Endothelial cell (in vitro differentiated cells): ENCODE results near the gene ETS1. TPM values are rescaled to one million over a fixed set of nuclear protein-coding genes. Genes with fewer than 3 reads are reported as not detected.

Experiments used
- DNase-seq: peaks from one replicate; pipeline ENCODE4 v3.0.0; 2021; ENCODE audit warnings: low spot score
- H3K27ac Mint-ChIP-seq: one replicate; pipeline ENCODE4 v1.8.0; 2021; ENCODE audit warnings: mixed read lengths, inconsistent platforms; ENCODE audit not compliant: unreplicated experiment
- H3K27me3 Mint-ChIP-seq: one replicate; pipeline ENCODE4 v1.8.0; 2021; ENCODE audit warnings: mild to moderate bottlenecking, moderate library complexity, mixed read lengths, inconsistent platforms; ENCODE audit not compliant: unreplicated experiment
- H3K36me3 Mint-ChIP-seq: one replicate; pipeline ENCODE4 v1.8.0; 2021; ENCODE audit warnings: mild to moderate bottlenecking, low read depth, mixed read lengths, inconsistent platforms; ENCODE audit not compliant: unreplicated experiment
- H3K4me1 Mint-ChIP-seq: one replicate; pipeline ENCODE4 v1.8.0; 2021; ENCODE audit warnings: mild to moderate bottlenecking, mixed read lengths, inconsistent platforms; ENCODE audit not compliant: unreplicated experiment
- H3K4me3 Mint-ChIP-seq: one replicate; pipeline ENCODE4 v1.8.0; 2021; ENCODE audit warnings: mild to moderate bottlenecking, mixed read lengths, inconsistent platforms; ENCODE audit not compliant: unreplicated experiment
- H3K9me3 Mint-ChIP-seq: one replicate; pipeline ENCODE4 v1.8.0; 2021; ENCODE audit warnings: mixed read lengths, inconsistent platforms; ENCODE audit not compliant: unreplicated experiment
- CTCF ChIP-seq: fragments of 200-600 bp; sonication (generic); IDR thresholded peaks from one replicate; pipeline ENCODE4 v1.5.0; 2021; ENCODE audit warnings: antibody characterized with exemption; ENCODE audit not compliant: unreplicated experiment
- total RNA-seq: library from RNA; stranded (reverse); fragmentation: NEBNext Ultra II Directional; extraction: Animal tissue kit (Norgen Biotek cat#: 25700); gene quantifications from one replicate; pipeline ENCODE4 v1.2.1, GENCODE V29; 2021; ENCODE audit not compliant: unreplicated experiment

Gene ETS1
- total RNA-seq, 1 donor from 2014 or later = 309 TPM

- peaks cover 63% of the 10 kb centered on the region for H3K4me1 Mint-ChIP-seq
Observed at GRCh38 chr11:128527046-128527445, 60.3 kb downstream of the ETS1 start.

GRCh38 chr11:128525411-128526243 is 61.7 kb downstream of the ETS1 start:
- peaks cover 21% of the 10 kb centered on the region for H3K36me3 Mint-ChIP-seq
- peak overlapping the region; percentile 90 for H3K27ac Mint-ChIP-seq
- no peak for TF ChIP-seq CTCF
- H3K27me3 Mint-ChIP-seq = peaks cover 6% of the 10 kb centered on the region
- H3K4me1 Mint-ChIP-seq = peaks cover 69% of the 10 kb centered on the region
- no peaks in the 10 kb centered on the region for H3K9me3 Mint-ChIP-seq
- H3K4me3 Mint-ChIP-seq = no peak overlapping the region
- no peak for DNase-seq

More at GRCh38 chr11:128527046-128527445, 60.3 kb downstream of the ETS1 start:
- Mint-ChIP-seq H3K27me3 (peaks cover 6% of the 10 kb centered on the region), H3K4me3 (no peak overlapping the region), H3K9me3 (no peaks in the 10 kb centered on the region), H3K27ac (no peak overlapping the region), H3K36me3 (peaks cover 11% of the 10 kb centered on the region)
- no peak for TF ChIP-seq CTCF
- DNase-seq = no peak

- Mint-ChIP-seq H3K27ac (peak overlapping the region; percentile 82), H3K4me1 (peaks cover 75% of the 10 kb centered on the region), H3K4me3 (peak overlapping the region; percentile 37), H3K27me3 (peaks cover 9% of the 10 kb centered on the region), H3K36me3 (peaks cover 26% of the 10 kb centered on the region), H3K9me3 (no peaks in the 10 kb centered on the region)
- no peak for DNase-seq
- no peak for TF ChIP-seq CTCF
Observed at GRCh38 chr11:128524172-128524571, 63.2 kb downstream of the ETS1 start.

GRCh38 chr11:128523641-128524040 is 63.7 kb downstream of the ETS1 start:
- no peak for TF ChIP-seq CTCF
- H3K4me3 Mint-ChIP-seq = peak overlapping the region; percentile 37

GRCh38 chr11:128522943-128523518 is 64.3 kb downstream of the ETS1 start:
- Mint-ChIP-seq H3K9me3 (no peaks in the 10 kb centered on the region), H3K4me1 (peaks cover 78% of the 10 kb centered on the region), H3K4me3 (peak overlapping the region; percentile 85), H3K27me3 (peaks cover 9% of the 10 kb centered on the region), H3K27ac (peak overlapping the region; percentile 82), H3K36me3 (peaks cover 26% of the 10 kb centered on the region)
- no peak for TF ChIP-seq CTCF
- no peak for DNase-seq

More at GRCh38 chr11:128523641-128524040, 63.7 kb downstream of the ETS1 start:
- peaks cover 9% of the 10 kb centered on the region for H3K27me3 Mint-ChIP-seq
- peaks cover 26% of the 10 kb centered on the region for H3K36me3 Mint-ChIP-seq
- H3K4me1 Mint-ChIP-seq = peaks cover 78% of the 10 kb centered on the region
- no peak for DNase-seq
- H3K27ac Mint-ChIP-seq = peak overlapping the region; percentile 82
- H3K9me3 Mint-ChIP-seq = no peaks in the 10 kb centered on the region
